Activated CD4-positive, alpha-beta T cell treated with anti-CD3 and anti-CD28 coated beads for 36 hours (primary cell): ENCODE measurements around the gene BANK1. TPM values are rescaled to one million over a fixed set of nuclear protein-coding genes. Genes with fewer than 3 reads are reported as not detected.

Source experiments
- ATAC-seq: fragments of 200-7000 bp; cut with Tn5 transposase; one replicate; pipeline ENCODE4 v1.10.0; 2021; ENCODE audit warnings: mild to moderate bottlenecking, moderate library complexity
- CTCF ChIA-PET: fragments of 350-600 bp; sonication (Branson Sonifier 250); formaldehyde crosslinking; loops from one replicate; lab custom pipeline; 2021; ENCODE audit warnings: antibody characterized with exemption; lab: Charles Lee
- POLR2A ChIA-PET: fragments of 350-600 bp; sonication (Branson Sonifier 250); formaldehyde crosslinking; loops from one replicate; lab custom pipeline; 2021; ENCODE audit warnings: antibody characterized with exemption, inconsistent platforms; lab: Charles Lee
- DNase-seq: peaks from one replicate; pipeline ENCODE4 v3.0.0-alpha.2; 2020
- H3K27ac Mint-ChIP-seq: one replicate; pipeline ENCODE4 v1.8.0; 2021; ENCODE audit warnings: mixed read lengths
- H3K27me3 Mint-ChIP-seq: one replicate; pipeline ENCODE4 v1.8.0; 2021; ENCODE audit warnings: mixed read lengths
- H3K36me3 Mint-ChIP-seq: one replicate; pipeline ENCODE4 v1.8.0; 2021; ENCODE audit warnings: low read depth, mixed read lengths
- H3K4me1 Mint-ChIP-seq: one replicate; pipeline ENCODE4 v1.8.0; 2021; ENCODE audit warnings: mixed read lengths
- H3K4me3 Mint-ChIP-seq: one replicate; pipeline ENCODE4 v1.8.0; 2021; ENCODE audit warnings: mild to moderate bottlenecking, moderate library complexity, mixed read lengths
- H3K9me3 Mint-ChIP-seq: one replicate; pipeline ENCODE4 v1.8.0; 2021; ENCODE audit warnings: low read depth, mixed read lengths
- intact Hi-C, 2 experiments: fragments of 100-400 bp; cut with DNase I in 1 of 2; cut with micrococcal nuclease in 1 of 2; formaldehyde crosslinking; loops; one replicate each; pipeline versions ENCODE4 v1.14.2 to v1.15.1; 2022 to 2024; cut with DNase I, micrococcal nuclease
- total RNA-seq, 2 experiments: library from RNA; stranded (reverse); gene quantifications; one replicate each; pipeline ENCODE4 v1.2.3, GENCODE V29; 2021

The BANK1 gene
- total RNA-seq, 2 experiments from 2014 or later = not detected

DNA sequence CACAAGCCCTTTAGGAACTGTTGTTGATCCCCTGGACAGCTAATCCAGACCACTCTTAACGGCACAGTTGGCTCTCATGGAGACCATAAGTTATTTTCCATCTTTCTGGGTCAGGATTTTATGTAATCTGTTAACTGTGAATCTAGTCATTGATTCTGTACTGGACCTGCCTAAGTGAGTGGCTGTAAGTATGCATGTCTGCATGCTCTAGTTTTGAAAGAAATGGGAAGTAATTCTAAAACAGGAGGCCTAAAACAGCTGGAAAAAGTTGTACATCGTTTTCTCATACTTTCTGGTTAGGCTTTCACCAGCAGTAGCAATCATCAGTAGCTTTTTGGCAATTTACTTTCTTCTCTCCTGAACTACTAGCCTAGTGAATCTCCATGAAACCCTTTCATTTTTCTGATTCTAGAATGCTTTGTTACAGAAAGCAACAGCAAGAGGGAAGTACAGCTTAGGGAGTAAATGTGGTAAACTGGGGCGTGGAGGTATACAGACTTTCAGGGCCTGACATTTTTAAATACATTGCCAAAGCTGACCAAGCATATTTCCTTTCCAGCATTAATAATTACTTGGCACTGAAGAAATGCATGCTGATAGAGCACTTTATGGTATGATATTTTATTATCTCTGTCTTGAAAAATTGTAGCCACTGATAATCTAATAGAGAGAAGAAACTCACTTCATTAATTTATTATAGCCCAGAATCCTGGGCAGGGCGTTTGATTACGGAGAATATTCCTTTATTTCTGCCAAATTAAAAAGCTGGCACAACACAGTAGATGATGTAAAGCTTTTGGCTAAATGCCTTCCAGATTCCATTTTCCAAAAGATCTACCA lies 202.7 kb downstream of the BANK1 start:
- Mint-ChIP-seq H3K36me3 (no peaks in the 10 kb centered on the region), H3K9me3 (peaks cover 2% of the 10 kb centered on the region), H3K4me1 (no peaks in the 10 kb centered on the region), H3K27ac (no peak overlapping the region), H3K4me3 (no peak overlapping the region), H3K27me3 (peaks cover 2% of the 10 kb centered on the region)
- POLR2A ChIA-PET = no interaction called here
- CTCF ChIA-PET = no interaction called here
- DNase-seq (no peak), ATAC-seq (no peak)
- intact Hi-C loops = no loop called here

DNA sequence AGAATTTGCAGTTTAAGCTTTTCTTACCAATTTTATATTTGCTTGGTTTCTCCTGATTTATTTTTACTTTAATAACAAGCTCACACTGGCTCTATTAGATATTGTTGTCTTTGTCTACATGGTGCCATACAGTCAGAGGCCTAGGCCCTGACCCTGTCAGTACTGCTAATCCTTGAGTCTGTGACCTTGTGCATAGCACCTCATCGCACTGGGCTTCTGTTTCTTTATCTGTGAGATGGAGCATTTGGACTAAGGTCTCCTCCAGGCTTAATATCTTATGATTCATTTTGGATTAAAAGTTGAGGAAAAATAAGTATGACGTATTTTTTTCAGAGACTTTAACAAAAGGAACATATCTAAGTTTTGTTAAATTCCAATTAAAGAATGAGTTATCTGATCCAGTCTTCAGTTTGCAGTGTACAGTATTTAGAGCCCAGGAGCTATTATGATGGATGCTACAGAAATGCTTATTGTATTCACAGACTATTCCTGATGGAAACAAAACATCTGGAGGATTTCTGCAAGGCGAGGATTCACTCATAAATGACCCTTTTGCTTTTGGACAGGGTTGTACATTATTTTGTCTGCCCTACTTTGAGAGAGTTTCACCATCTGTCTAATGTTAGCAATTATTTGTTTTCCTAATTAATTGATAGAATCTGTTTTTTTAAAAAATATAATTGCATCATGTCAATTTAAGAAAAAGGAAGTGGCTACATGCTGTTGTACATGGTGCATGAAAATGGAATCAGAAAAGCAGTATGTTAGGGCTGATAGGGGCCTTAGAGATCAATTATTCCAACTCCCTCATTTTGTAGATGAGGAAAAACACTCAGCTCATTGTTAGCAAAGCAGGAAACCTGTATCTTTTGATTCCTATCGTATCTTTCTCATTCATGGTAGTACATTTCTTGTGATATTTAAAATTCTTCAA lies 203.6 kb downstream of the BANK1 start:
- peaks cover 2% of the 10 kb centered on the region for H3K9me3 Mint-ChIP-seq
- no peaks in the 10 kb centered on the region for H3K4me1 Mint-ChIP-seq
- H3K27me3 Mint-ChIP-seq = peaks cover 3% of the 10 kb centered on the region
- DNase-seq (no peak), ATAC-seq (no peak)
- H3K27ac Mint-ChIP-seq = no peak overlapping the region
- POLR2A ChIA-PET = no interaction called here
- CTCF ChIA-PET = interaction anchor here (0.6 kb wide), 1 partner anchor 122 kb away, joined by 3 read pairs; no protein-coding TSS in a partner anchor
- no peaks in the 10 kb centered on the region for H3K36me3 Mint-ChIP-seq
- H3K4me3 Mint-ChIP-seq = no peak overlapping the region
- intact Hi-C loops = no loop called here

DNA sequence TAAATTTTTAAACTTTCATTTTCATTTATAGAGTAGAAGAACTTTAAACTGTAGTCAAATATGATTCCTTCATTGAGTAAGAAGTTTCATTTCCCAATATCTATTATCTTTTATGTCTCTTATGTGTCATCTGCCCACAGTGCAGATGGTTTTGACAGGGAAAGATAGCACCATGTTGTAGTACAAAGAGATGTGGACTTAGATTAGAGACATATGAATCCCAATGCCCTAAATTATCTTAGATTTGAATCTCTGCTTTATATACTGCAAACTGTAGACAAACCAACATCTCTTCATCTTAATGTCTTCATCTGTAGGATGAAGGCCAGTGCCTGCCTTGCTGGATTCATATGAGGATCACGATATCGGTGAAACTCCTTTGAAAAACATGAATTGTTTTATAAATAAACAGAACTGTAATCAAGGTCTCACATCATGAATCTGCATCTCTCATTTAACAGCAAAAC lies 217.5 kb downstream of the BANK1 start:
- H3K27ac Mint-ChIP-seq = no peak overlapping the region
- H3K27me3 Mint-ChIP-seq = peaks cover 2% of the 10 kb centered on the region
- peak; percentile 20 for DNase-seq
- ATAC-seq = peak; percentile 95
- no peaks in the 10 kb centered on the region for H3K36me3 Mint-ChIP-seq
- peaks cover 15% of the 10 kb centered on the region for H3K4me1 Mint-ChIP-seq
- H3K9me3 Mint-ChIP-seq = no peaks in the 10 kb centered on the region
- POLR2A ChIA-PET = no interaction called here
- intact Hi-C loops = loop anchor here (2.0 to 5.0 kb wide), 6 partner anchors 383 to 1991 kb away; no protein-coding TSS in a partner anchor
- CTCF ChIA-PET = interaction anchor here (0.7 kb wide), 1 partner anchor 516 kb away, joined by 3 read pairs; no protein-coding TSS in a partner anchor
- H3K4me3 Mint-ChIP-seq = no peak overlapping the region

DNA sequence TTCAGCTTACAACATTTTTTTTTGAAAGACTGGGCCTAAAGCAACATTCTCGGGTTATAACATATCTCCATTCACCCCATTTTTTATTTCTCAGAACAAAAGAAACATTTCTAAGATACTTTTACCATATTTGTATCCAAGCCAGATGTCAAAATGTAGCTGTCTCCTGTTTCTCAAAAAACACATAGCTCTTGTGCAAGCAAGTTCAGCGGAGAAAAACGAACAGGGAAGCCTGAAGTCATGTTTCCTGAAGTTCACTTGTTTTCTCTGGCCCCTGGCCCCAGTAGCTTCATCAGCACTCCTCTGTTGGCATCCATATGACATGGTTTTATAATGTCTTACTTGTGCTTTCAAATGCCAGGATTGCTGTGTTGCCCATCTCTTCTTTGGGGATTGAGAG lies 218.2 kb downstream of the BANK1 start:
- Mint-ChIP-seq H3K36me3 (no peaks in the 10 kb centered on the region), H3K4me3 (no peak overlapping the region), H3K27me3 (peaks cover 4% of the 10 kb centered on the region), H3K4me1 (peaks cover 15% of the 10 kb centered on the region), H3K9me3 (no peaks in the 10 kb centered on the region), H3K27ac (no peak overlapping the region)
- intact Hi-C loops = loop anchor here (2.0 to 5.0 kb wide), 6 partner anchors 382 to 1991 kb away; no protein-coding TSS in a partner anchor
- DNase-seq (no peak), ATAC-seq (no peak)
- POLR2A ChIA-PET = no interaction called here
- CTCF ChIA-PET = no interaction called here

DNA sequence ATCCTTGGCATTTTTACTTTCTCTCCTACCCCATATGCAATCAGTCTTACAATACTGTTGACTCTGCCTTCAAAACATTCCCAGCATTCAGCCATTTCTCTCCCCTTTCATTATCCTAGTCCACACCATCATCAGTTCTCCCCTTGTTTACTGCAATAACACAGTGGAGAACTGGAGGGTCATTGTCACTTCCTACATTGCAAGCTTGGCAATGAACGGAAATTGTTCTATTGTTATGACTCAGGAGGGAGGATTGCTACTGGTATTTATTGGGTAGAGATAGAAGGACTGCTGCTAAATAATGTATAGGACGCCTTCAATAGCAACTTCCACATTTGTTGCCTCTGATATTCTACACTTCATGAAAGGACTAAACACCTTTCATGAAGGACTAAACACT lies 231.8 kb downstream of the BANK1 start:
- no peaks in the 10 kb centered on the region for H3K9me3 Mint-ChIP-seq
- no peak overlapping the region for H3K4me3 Mint-ChIP-seq
- H3K4me1 Mint-ChIP-seq = no peaks in the 10 kb centered on the region
- H3K27me3 Mint-ChIP-seq = peaks cover 3% of the 10 kb centered on the region
- DNase-seq (no peak), ATAC-seq (no peak)
- ChIA-PET CTCF (no interaction called here), POLR2A (no interaction called here)
- no peak overlapping the region for H3K27ac Mint-ChIP-seq
- intact Hi-C loops = no loop called here
- no peaks in the 10 kb centered on the region for H3K36me3 Mint-ChIP-seq

DNA sequence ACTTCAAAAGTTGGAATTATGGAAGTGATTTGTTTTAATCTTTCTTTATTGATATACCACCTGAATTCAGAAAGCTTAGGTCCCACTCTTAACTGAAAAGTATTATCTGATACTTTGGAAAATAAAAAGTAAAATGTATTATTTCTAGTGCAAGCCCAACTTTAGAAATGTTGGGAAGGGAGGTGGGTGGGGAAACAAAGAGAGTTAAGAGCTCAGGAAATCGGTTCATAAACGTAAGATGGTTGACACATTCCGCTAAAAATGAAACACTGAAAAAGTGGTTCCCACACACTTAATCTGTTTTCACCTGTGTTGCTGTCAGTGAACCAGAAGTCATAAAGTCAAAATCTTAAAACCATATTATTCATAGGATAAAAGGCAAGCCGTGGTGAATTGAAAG lies 237.4 kb downstream of the BANK1 start:
- ChIA-PET POLR2A (no interaction called here), CTCF (no interaction called here)
- no peaks in the 10 kb centered on the region for H3K27me3 Mint-ChIP-seq
- H3K4me3 Mint-ChIP-seq = no peak overlapping the region
- H3K36me3 Mint-ChIP-seq = no peaks in the 10 kb centered on the region
- ATAC-seq (no peak), DNase-seq (no peak)
- H3K27ac Mint-ChIP-seq = no peak overlapping the region
- H3K4me1 Mint-ChIP-seq = no peaks in the 10 kb centered on the region
- H3K9me3 Mint-ChIP-seq = peaks cover 3% of the 10 kb centered on the region
- intact Hi-C loops = no loop called here

DNA sequence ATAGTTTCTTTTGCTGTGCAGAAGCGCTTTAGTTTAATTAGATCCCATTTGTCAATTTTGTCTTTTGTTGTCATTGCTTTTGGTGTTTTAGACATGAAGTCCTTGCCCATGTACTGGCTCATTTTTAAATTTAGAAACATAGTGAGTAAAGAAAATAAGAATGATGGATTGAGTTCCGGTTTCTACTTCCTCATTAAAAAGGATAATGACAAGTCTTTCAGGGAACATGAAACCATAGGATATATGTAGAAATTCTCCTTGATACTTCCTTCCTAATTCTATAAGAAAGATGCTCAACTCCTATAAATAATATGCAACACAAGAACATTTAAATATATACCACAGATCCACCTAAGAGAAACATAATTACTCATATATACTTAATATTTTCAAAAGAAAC lies 240.9 kb downstream of the BANK1 start:
- no peaks in the 10 kb centered on the region for H3K4me1 Mint-ChIP-seq
- POLR2A ChIA-PET = no interaction called here

DNA sequence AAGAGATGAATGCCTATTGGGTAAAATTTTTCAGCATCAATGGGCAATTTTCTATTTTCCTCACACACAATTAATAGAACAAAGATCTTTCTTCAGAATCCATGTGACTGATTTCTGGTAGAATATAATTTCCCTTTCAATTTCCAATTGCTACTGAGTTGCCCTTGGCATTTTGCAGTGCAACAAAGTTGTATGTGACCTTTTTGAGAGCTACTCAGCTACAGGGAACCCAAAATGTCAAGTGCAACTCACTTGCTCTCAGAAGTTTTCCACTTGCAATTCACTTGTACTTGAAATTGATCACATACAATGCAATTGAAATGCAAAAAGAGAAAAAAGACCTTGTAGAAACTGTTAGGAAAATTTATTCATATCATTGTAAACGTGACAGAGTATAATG lies 245.5 kb downstream of the BANK1 start:
- POLR2A ChIA-PET = no interaction called here

More for the DNA sequence above, 240.9 kb downstream of the BANK1 start:
- Mint-ChIP-seq H3K4me3 (no peak overlapping the region), H3K9me3 (peaks cover 3% of the 10 kb centered on the region), H3K36me3 (no peaks in the 10 kb centered on the region), H3K27ac (no peak overlapping the region), H3K27me3 (no peaks in the 10 kb centered on the region)
- intact Hi-C loops = no loop called here
- CTCF ChIA-PET = interaction anchor here (0.6 kb wide), 1 partner anchor 1838 kb away, joined by 3 read pairs; no protein-coding TSS in a partner anchor
- ATAC-seq (no peak), DNase-seq (no peak)

DNA sequence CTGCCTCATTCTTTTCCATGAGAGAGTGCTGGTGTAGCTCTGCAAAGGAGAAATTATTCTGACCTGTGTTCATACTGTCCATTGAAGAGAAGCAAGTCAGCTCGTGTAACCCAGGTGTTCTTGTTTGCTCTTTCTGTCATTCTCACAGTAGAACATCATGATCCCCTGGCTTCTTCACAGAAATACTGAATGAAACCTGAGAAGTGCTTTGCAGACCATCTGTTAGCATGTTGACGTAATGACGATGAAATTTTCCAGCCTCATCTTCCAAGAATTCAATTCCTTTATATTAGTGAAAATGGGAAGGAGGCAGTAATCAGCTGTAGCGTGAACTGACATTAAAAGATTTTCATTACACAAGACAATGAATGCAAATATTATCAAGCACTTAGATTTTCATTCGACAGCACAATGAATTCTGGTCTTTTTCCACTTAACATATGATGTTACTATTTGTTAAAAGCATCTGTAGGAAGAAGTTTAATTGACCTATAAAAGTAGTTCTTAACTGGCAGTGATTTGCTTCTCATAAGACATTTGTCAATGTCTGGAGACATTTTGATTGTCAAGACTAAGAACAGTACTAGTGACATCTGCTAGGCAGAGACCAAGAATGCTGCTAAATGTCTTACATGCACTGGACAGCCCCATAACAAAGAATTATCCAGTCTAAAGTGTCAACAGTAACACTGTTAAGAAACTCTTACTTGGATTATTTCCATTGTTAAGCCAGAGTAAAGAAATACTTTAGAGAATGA lies 246.3 kb downstream of the BANK1 start:
- Mint-ChIP-seq H3K27me3 (no peaks in the 10 kb centered on the region), H3K4me3 (no peak overlapping the region), H3K4me1 (peaks cover 3% of the 10 kb centered on the region), H3K27ac (no peak overlapping the region), H3K9me3 (no peaks in the 10 kb centered on the region), H3K36me3 (no peaks in the 10 kb centered on the region)
- ATAC-seq = no peak
- CTCF ChIA-PET = no interaction called here
- no peak for DNase-seq
- intact Hi-C loops = no loop called here
- POLR2A ChIA-PET = no interaction called here

More for the DNA sequence above, 245.5 kb downstream of the BANK1 start:
- H3K27me3 Mint-ChIP-seq = no peaks in the 10 kb centered on the region
- CTCF ChIA-PET = interaction anchor here (0.7 kb wide), 1 partner anchor 15 kb away, joined by 3 read pairs; no protein-coding TSS in a partner anchor
- DNase-seq (no peak), ATAC-seq (no peak)
- no peak overlapping the region for H3K27ac Mint-ChIP-seq
- no peaks in the 10 kb centered on the region for H3K36me3 Mint-ChIP-seq
- intact Hi-C loops = no loop called here
- H3K4me3 Mint-ChIP-seq = no peak overlapping the region
- peaks cover 3% of the 10 kb centered on the region for H3K4me1 Mint-ChIP-seq
- H3K9me3 Mint-ChIP-seq = no peaks in the 10 kb centered on the region

DNA sequence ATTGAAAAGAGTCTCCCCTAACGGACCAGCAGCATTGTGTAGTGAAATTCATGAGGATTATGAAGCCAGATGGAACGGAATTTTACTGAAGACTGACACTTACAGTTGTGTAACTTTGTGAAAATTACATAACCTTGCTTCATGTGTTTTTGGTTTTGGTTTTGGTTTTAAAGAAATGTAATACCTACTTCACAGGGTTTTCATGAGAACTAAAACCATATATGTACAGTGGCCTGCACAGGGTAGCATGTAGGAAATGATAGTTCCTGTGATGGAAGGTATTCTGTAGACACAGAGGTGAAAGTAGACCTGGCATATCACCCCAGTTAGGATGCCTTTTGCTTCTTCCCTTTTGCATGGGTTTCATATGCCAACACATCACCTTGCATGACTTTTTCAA lies 247.0 kb downstream of the BANK1 start:
- H3K27me3 Mint-ChIP-seq = no peaks in the 10 kb centered on the region
- CTCF ChIA-PET = no interaction called here
- H3K27ac Mint-ChIP-seq = no peak overlapping the region
- DNase-seq (no peak), ATAC-seq (no peak)
- H3K9me3 Mint-ChIP-seq = no peaks in the 10 kb centered on the region
- POLR2A ChIA-PET = no interaction called here
- peaks cover 3% of the 10 kb centered on the region for H3K4me1 Mint-ChIP-seq
- intact Hi-C loops = no loop called here
- H3K36me3 Mint-ChIP-seq = no peaks in the 10 kb centered on the region
- no peak overlapping the region for H3K4me3 Mint-ChIP-seq
